HepG2 (cell line): ENCODE measurements around the gene DOCK11. TPM values are rescaled to one million over a fixed set of nuclear protein-coding genes. Genes with fewer than 3 reads are reported as not detected.
A peak's percentile ranks its signal among the peaks of the same experiment; 100 is the strongest.

Experiments used
- ATAC-seq: fragments of 200-7000 bp; cut with Tn5 transposase; 3 replicates; pipeline ENCODE4 v1.9.1; 2020; ENCODE audit warnings: mild to moderate bottlenecking, moderate library complexity
- BruUV-seq: library from RNA; stranded (reverse); fragments of 400-500 nt; replicated peaks from 2 replicates; lab custom pipeline; 2021; lab: Mats Ljungman, UMichigan
- CTCF ChIA-PET: fragments of 300-600 bp; formaldehyde crosslinking; extraction: SDS; loops from one replicate; lab custom pipeline; 2021; ENCODE audit warnings: low total read pairs, inconsistent platforms, low intra/inter-chr PET ratio; lab: Yijun Ruan, JAX
- POLR2A ChIA-PET: fragments of 350-600 bp; sonication (Branson Sonifier 250); formaldehyde crosslinking; loops from one replicate; lab custom pipeline; 2020; ENCODE audit warnings: antibody characterized with exemption, inconsistent platforms; lab: Yijun Ruan, JAX
- DNase-seq: peaks from one replicate; pipeline ENCODE4 v3.0.0-alpha.2; 2015; ENCODE audit warnings: low spot score
- FAIRE-seq: peaks from 3 replicates; lab custom pipeline; 2011; peaks lifted over from hg19 to GRCh38; lab: Jason Lieb, UNC
- H2AFZ ChIP-seq: one replicate; pipeline ENCODE4 v1.6.1; 2011; ENCODE audit warnings: low read length, inconsistent platforms
- H3K27ac ChIP-seq: fragments of 300-600 bp; 3 replicates; pipeline ENCODE4 v1.8.0; 2011; ENCODE audit warnings: mixed run types, mild to moderate bottlenecking, mixed read lengths, low read length, inconsistent platforms; ENCODE audit not compliant: insufficient read depth; ENCODE audit errors: extremely low read length
- H3K27me3 ChIP-seq, 2 experiments: fragments of 200-600 bp in 1 of 2; 2 replicates in 1 of 2; 3 replicates in 1 of 2; pipeline versions ENCODE4 v1.6.0 to v1.8.0; 2011; ENCODE audit warnings: low read length in 2 of 2, mild to moderate bottlenecking in 2 of 2, moderate library complexity in 2 of 2, inconsistent platforms in 1 of 2; ENCODE audit not compliant: insufficient read depth in 2 of 2, control insufficient read depth in 1 of 2
- H3K36me3 ChIP-seq, 2 experiments: fragments of 200-600 bp in 1 of 2; replicated peaks in 1 of 2; 2 replicates in 1 of 2; 3 replicates in 1 of 2; pipeline versions ENCODE4 v1.5.1 to v1.8.0; 2011; ENCODE audit warnings: low read length in 2 of 2, inconsistent platforms in 1 of 2; ENCODE audit not compliant: insufficient read depth in 2 of 2, control insufficient read depth in 1 of 2
- H3K4me1 ChIP-seq: 2 replicates; pipeline ENCODE4 v1.5.1; 2012; ENCODE audit warnings: low read length, inconsistent platforms; ENCODE audit not compliant: insufficient read depth
- H3K4me2 ChIP-seq: 2 replicates; pipeline ENCODE4 v1.6.0; 2011; ENCODE audit warnings: low read depth, low read length, inconsistent platforms
- H3K4me3 ChIP-seq, 3 experiments: fragments of 200-600 bp in 1 of 3; sonication (generic), shearing (Covaris generic) in 1 of 3; replicated peaks in 1 of 3; 2 replicates each; pipeline ENCODE4 v1.5.1; 2011 to 2016; ENCODE audit warnings: low read length in 3 of 3, inconsistent platforms in 2 of 3, low read depth in 2 of 3, mild to moderate bottlenecking in 2 of 3, control low read depth in 1 of 3, mixed read lengths in 1 of 3; ENCODE audit not compliant: insufficient read depth in 1 of 3
- H3K79me2 ChIP-seq: one replicate; pipeline ENCODE4 v1.6.1; 2011; ENCODE audit warnings: low read length, inconsistent platforms; ENCODE audit not compliant: insufficient read depth
- H3K9ac ChIP-seq: 2 replicates; pipeline ENCODE4 v1.6.0; 2011; ENCODE audit warnings: mild to moderate bottlenecking, low read depth, low read length, inconsistent platforms; ENCODE audit not compliant: insufficient read depth
- H3K9me3 ChIP-seq: 2 replicates; pipeline ENCODE4 v1.5.1; 2012; ENCODE audit warnings: mild to moderate bottlenecking, low read length
- H4K20me1 ChIP-seq: 2 replicates; pipeline ENCODE4 v1.6.0; 2011; ENCODE audit warnings: inconsistent platforms, mild to moderate bottlenecking, low read length, moderate library complexity; ENCODE audit not compliant: insufficient read depth
- HNRNPLL ChIP-seq: fragments of 200-400 bp; formaldehyde crosslinking; IDR thresholded peaks from 2 replicates; pipeline ENCODE4 v1.6.1; 2017; ENCODE audit warnings: mild to moderate bottlenecking, low read depth, low read length; ENCODE audit not compliant: poor library complexity, severe bottlenecking
- KDM2A ChIP-seq: sonication (generic); formaldehyde crosslinking; IDR thresholded peaks from 2 replicates; pipeline ENCODE4 v1.4.0; 2020; ENCODE audit warnings: low read depth, missing genetic modification reagents, borderline replicate concordance
- MBD4 ChIP-seq: IDR thresholded peaks from 2 replicates; pipeline ENCODE4 v1.6.1; 2012; ENCODE audit warnings: low read length, inconsistent platforms, borderline replicate concordance
- MIER2 ChIP-seq: IDR thresholded peaks from 2 replicates; pipeline ENCODE4 v1.6.1; 2016; ENCODE audit warnings: missing biosample characterization, missing genetic modification reagents
- RARA ChIP-seq: IDR thresholded peaks from 2 replicates; pipeline ENCODE4 v1.6.1; 2016; ENCODE audit warnings: missing genetic modification reagents, missing compliant biosample characterization
- THAP11 ChIP-seq: IDR thresholded peaks from 2 replicates; pipeline ENCODE4 v1.6.1; 2016; ENCODE audit warnings: missing biosample characterization, missing genetic modification reagents
- ZNF382 ChIP-seq: sonication (generic); formaldehyde crosslinking; IDR thresholded peaks from 2 replicates; pipeline ENCODE4 v1.5.0; 2020; ENCODE audit warnings: missing genetic modification reagents, mild to moderate bottlenecking, borderline replicate concordance
- ZNF460 ChIP-seq: sonication (generic); formaldehyde crosslinking; IDR thresholded peaks from 2 replicates; pipeline ENCODE4 v1.5.1; 2020; ENCODE audit warnings: missing genetic modification reagents, mild to moderate bottlenecking, borderline replicate concordance
- ZNF749 ChIP-seq: sonication (generic); formaldehyde crosslinking; IDR thresholded peaks from 2 replicates; pipeline ENCODE4 v1.8.0; 2022; ENCODE audit warnings: mild to moderate bottlenecking, missing genetic modification reagents, moderate library complexity, borderline replicate concordance
- WGBS: methylation state at CpG from one replicate; pipeline ENCODE4 v1.1.6; 2017; ENCODE audit warnings: low lambda C conversion rate; 5-methylcytosine and 5-hydroxymethylcytosine counted together
- in situ Hi-C: cut with HindIII; loops from 2 replicates; pipeline ENCODE4 v1.10.0; 2017; ENCODE audit warnings: low pct_unique_long_range_greater_than_20kb; ENCODE audit not compliant: extremely low pct_ligation_motif_present
- intact Hi-C: fragments of 100-400 bp; cut with micrococcal nuclease; formaldehyde crosslinking; loops from one replicate; pipeline ENCODE4 v1.10.0; 2022; ENCODE audit not compliant: unreplicated experiment
- polyA plus RNA-seq, 8 experiments: library from polyadenylated mRNA; depleted of rRNA in 3 of 8; stranded (reverse) in 7 of 8; unstranded in 1 of 8; fragments of >200 nt; fragmentation: Illumina TruSeq in 4 of 8; extraction: Trizol in 4 of 8; gene quantifications; 2 replicates each; pipeline versions ENCODE4 v1.2.1 to v1.2.3, GENCODE V29; 2011 to 2016; ENCODE audit warnings: low read depth in 4 of 8, missing spikeins in 1 of 8, mixed read lengths in 1 of 8; ENCODE audit not compliant: insufficient read depth in 1 of 8
- total RNA-seq, 5 experiments: library from RNA; depleted of rRNA; stranded (reverse); fragments of >200 nt; fragmentation: Illumina TruSeq; extraction: Trizol; gene quantifications; 2 replicates each; pipeline ENCODE4 v1.2.3, GENCODE V29; 2016; ENCODE audit warnings: low read depth in 1 of 5
- TF ChIP-seq, protein P1 (sequence below): IDR thresholded peaks from 2 replicates; pipeline ENCODE4 v1.6.1; 2016; ENCODE audit warnings: control low read depth
- TF ChIP-seq, protein P2 (sequence below): sonication (generic); formaldehyde crosslinking; IDR thresholded peaks from 2 replicates; pipeline ENCODE4 v1.5.0; 2020; ENCODE audit warnings: mild to moderate bottlenecking, missing genetic modification reagents
- TF ChIP-seq, protein P3 (sequence below): sonication (generic); formaldehyde crosslinking; IDR thresholded peaks from 2 replicates; pipeline ENCODE4 v1.4.0; 2020; ENCODE audit warnings: missing genetic modification reagents
- TF ChIP-seq, protein P4 (sequence below): IDR thresholded peaks from 2 replicates; pipeline ENCODE4 v1.6.1; 2016; ENCODE audit warnings: low read depth, control low read depth
- TF ChIP-seq, protein P5 (sequence below): IDR thresholded peaks from 2 replicates; pipeline ENCODE4 v1.6.1; 2016

DOCK11 gene
- total and polyA plus RNA-seq, 2 of the 13 experiments (the other 11 are each of a cell fraction or from before 2014, with no cell fraction given), result 0.02 to 0.12 TPM

DNA sequence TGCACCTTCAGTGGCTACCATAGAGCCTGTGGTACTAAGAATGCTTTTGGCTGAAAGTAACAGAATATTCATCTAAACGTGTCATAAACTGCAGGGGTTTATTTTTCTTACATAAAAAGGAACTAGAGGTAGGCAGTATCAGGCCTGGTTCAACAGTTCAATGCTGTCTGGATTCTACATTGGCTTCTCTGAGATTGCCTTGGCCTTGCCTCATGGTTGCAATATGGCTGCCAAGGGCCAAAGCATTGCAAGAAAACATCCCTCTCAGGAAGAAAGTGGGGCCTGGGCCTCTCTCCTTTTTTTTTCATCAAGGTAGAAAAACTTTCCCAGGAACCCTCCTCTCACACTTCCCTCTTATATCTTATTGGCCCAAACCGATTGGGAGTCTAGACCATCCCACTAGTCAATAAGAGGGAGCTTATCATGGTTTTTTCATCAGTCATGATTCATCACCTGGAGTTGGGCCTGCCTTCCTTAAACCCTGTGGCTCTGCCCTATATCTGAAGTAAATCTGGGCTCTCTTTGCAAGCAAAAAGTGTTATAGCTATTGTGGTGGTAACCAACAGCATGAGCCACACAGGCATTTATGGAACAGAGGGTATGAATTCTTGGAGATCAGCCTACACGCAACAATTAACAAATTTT lies 1.8 kb upstream of the DOCK11 start (continued):
- TF ChIP-seq, protein P1, sequence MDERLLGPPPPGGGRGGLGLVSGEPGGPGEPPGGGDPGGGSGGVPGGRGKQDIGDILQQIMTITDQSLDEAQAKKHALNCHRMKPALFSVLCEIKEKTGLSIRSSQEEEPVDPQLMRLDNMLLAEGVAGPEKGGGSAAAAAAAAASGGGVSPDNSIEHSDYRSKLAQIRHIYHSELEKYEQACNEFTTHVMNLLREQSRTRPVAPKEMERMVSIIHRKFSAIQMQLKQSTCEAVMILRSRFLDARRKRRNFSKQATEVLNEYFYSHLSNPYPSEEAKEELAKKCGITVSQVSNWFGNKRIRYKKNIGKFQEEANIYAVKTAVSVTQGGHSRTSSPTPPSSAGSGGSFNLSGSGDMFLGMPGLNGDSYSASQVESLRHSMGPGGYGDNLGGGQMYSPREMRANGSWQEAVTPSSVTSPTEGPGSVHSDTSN (CRISPR knock-in tag), result no peak
- TF ChIP-seq RARA, result no peak
- TF ChIP-seq, protein P2, sequence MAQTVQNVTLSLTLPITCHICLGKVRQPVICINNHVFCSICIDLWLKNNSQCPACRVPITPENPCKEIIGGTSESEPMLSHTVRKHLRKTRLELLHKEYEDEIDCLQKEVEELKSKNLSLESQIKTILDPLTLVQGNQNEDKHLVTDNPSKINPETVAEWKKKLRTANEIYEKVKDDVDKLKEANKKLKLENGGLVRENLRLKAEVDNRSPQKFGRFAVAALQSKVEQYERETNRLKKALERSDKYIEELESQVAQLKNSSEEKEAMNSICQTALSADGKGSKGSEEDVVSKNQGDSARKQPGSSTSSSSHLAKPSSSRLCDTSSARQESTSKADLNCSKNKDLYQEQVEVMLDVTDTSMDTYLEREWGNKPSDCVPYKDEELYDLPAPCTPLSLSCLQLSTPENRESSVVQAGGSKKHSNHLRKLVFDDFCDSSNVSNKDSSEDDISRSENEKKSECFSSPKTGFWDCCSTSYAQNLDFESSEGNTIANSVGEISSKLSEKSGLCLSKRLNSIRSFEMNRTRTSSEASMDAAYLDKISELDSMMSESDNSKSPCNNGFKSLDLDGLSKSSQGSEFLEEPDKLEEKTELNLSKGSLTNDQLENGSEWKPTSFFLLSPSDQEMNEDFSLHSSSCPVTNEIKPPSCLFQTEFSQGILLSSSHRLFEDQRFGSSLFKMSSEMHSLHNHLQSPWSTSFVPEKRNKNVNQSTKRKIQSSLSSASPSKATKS (CRISPR knock-in tag), result no peak
- TF ChIP-seq ZNF382 (CRISPR knock-in tag), result no peak
- TF ChIP-seq, all 625 proteins: peak for 0

DNA sequence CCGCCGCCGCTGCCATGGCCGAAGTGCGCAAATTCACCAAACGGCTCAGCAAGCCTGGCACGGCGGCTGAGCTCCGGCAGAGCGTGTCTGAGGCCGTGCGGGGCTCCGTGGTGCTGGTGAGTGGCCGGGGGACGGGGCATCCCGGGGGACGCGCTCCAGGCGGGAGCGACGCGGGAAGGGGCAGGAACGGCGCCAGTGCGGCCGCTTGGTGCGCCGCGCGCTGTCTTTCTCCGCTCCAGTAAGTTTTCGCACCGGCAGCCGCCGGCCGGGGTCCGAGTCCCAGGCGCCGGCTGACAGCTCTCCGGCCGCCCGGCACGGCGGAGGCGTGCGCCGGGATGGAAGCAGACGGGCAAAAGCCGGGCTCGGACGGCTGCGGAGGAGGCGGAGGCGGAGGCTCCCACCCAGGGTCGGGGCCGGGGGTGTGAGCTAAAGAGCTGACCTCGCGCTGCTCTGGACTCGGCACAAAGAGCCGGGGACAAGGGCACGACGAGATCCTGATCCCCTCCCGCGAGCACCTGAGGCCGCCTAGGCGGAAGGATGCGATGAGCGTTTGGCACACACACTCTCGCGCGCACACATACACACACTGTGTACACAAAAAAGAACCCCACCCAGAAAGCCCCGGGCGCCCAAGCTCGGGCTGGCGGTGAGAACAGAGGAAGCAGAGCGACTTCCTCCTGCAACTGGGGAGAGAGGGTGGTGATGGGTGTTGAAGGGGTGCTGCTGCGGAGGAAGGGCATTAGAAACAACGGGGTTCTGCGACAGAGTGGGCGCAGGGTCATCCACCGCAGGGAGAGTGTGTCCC lies 545 bp downstream of the DOCK11 start:
- intact Hi-C loops, result no loop called here
- TF ChIP-seq, protein P3, sequence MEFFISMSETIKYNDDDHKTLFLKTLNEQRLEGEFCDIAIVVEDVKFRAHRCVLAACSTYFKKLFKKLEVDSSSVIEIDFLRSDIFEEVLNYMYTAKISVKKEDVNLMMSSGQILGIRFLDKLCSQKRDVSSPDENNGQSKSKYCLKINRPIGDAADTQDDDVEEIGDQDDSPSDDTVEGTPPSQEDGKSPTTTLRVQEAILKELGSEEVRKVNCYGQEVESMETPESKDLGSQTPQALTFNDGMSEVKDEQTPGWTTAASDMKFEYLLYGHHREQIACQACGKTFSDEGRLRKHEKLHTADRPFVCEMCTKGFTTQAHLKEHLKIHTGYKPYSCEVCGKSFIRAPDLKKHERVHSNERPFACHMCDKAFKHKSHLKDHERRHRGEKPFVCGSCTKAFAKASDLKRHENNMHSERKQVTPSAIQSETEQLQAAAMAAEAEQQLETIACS (CRISPR knock-in tag), result no peak
- TF ChIP-seq, protein P4, sequence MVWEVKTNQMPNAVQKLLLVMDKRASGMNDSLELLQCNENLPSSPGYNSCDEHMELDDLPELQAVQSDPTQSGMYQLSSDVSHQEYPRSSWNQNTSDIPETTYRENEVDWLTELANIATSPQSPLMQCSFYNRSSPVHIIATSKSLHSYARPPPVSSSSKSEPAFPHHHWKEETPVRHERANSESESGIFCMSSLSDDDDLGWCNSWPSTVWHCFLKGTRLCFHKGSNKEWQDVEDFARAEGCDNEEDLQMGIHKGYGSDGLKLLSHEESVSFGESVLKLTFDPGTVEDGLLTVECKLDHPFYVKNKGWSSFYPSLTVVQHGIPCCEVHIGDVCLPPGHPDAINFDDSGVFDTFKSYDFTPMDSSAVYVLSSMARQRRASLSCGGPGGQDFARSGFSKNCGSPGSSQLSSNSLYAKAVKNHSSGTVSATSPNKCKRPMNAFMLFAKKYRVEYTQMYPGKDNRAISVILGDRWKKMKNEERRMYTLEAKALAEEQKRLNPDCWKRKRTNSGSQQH (CRISPR knock-in tag), result no peak
- TF ChIP-seq ZNF749 (CRISPR knock-in tag), result no peak
- TF ChIP-seq HNRNPLL, result peak; percentile 89
- no peak for TF ChIP-seq THAP11 (CRISPR knock-in tag)
- no peak for TF ChIP-seq MIER2 (CRISPR knock-in tag)
- TF ChIP-seq, protein P5, sequence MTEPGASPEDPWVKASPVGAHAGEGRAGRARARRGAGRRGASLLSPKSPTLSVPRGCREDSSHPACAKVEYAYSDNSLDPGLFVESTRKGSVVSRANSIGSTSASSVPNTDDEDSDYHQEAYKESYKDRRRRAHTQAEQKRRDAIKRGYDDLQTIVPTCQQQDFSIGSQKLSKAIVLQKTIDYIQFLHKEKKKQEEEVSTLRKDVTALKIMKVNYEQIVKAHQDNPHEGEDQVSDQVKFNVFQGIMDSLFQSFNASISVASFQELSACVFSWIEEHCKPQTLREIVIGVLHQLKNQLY (CRISPR knock-in tag), result no peak
- no peak for TF ChIP-seq ZNF460 (CRISPR knock-in tag)
- TF ChIP-seq MBD4, result no peak
- peak; percentile 51; the same call in 1 of the 2 replicates for TF ChIP-seq KDM2A (CRISPR knock-in tag)

More for the DNA sequence above, 545 bp downstream of the DOCK11 start:
- no TSS peak for BruUV-seq
- ATAC-seq (peak; percentile 77), FAIRE-seq (no peak), DNase-seq (no peak)
- WGBS, result 20% methylated on average over 1 of the region's 81 CpGs
- Histone ChIP-seq H3K4me1 (peaks cover 14% of the 10 kb centered on the region), H3K9ac (no peak overlapping the region), H3K27me3 (peaks cover 2 to 18% of the 10 kb centered on the region in 2 experiments; a peak in 3 of 5 replicates), H3K4me2 (peak overlapping the region; percentile 58), H4K20me1 (no peaks in the 10 kb centered on the region), H3K27ac (no peak overlapping the region), H3K4me3 (peak overlapping the region; percentile 7 to 59 (median 16); a peak in 3 of 6 replicates), H3K36me3 (no peaks in the 10 kb centered on the region), H3K79me2 (no peaks in the 10 kb centered on the region), H3K9me3 (no peaks in the 10 kb centered on the region), H2AFZ (no peak overlapping the region)
- POLR2A ChIA-PET, result no interaction called here
- in situ Hi-C loops, result no loop called here
- CTCF ChIA-PET, result no interaction called here
